ENCODE measurements around the gene PTOV1. TPM values are rescaled to one million over a fixed set of nuclear protein-coding genes. Genes with fewer than 3 reads are reported as not detected.

Gene PTOV1
- total RNA-seq, 1 experiment from 2014 or later: 296 TPM

- H3K27me3 Mint-ChIP-seq (ENCODE audit: low read depth): no peaks in the 10 kb centered on the region
- no peak for TF ChIP-seq EMX1 (CRISPR knock-in tag; IDR thresholded peaks at IDR 0.05)
- no peak for TF ChIP-seq ATF3 (CRISPR knock-in tag; conservative IDR thresholded peaks at IDR 0.05)
- TF ChIP-seq FOXP4 (CRISPR knock-in tag; IDR thresholded peaks at IDR 0.05): no peak
- no peak for TF ChIP-seq FOXJ3 (CRISPR knock-in tag; IDR thresholded peaks at IDR 0.05; ENCODE audit: borderline replicate concordance)
- no peak for TF ChIP-seq E2F5 (CRISPR knock-in tag; IDR thresholded peaks at IDR 0.05)
- no peak overlapping the region for H3K27ac Mint-ChIP-seq
- H3K4me1 Mint-ChIP-seq: no peaks in the 10 kb centered on the region
- ChIA-PET POLR2A (no interaction called here), CTCF (interaction anchor here (0.5 kb wide), 1 partner anchor 134 kb away, joined by 4 read pairs; no protein-coding TSS in a partner anchor)
- peaks cover 16% of the 10 kb centered on the region for H3K36me3 Mint-ChIP-seq
- no peaks in the 10 kb centered on the region for H3K9me3 Mint-ChIP-seq
- ATAC-seq (no peak), DNase-seq (ENCODE audit: low spot score) (no peak)
- H3K4me3 Mint-ChIP-seq: no peak overlapping the region
Observed at GRCh38 chr19:49829721-49830120, 21.2 kb upstream of the PTOV1 start.

GRCh38 chr19:49830766-49831165, 20.2 kb upstream of the PTOV1 start:
- ChIA-PET CTCF (no interaction called here), POLR2A (no interaction called here)
- Mint-ChIP-seq H3K4me3 (no peak overlapping the region), H3K4me1 (no peaks in the 10 kb centered on the region), H3K9me3 (no peaks in the 10 kb centered on the region), H3K27me3 (ENCODE audit: low read depth) (no peaks in the 10 kb centered on the region), H3K27ac (no peak overlapping the region), H3K36me3 (peaks cover 23% of the 10 kb centered on the region)
- TF ChIP-seq FOXJ3 (CRISPR knock-in tag; IDR thresholded peaks at IDR 0.05; ENCODE audit: borderline replicate concordance): no peak
- no peak for TF ChIP-seq ZNF423 (CRISPR knock-in tag; IDR thresholded peaks at IDR 0.05)
- no peak for TF ChIP-seq ZNF512 (CRISPR knock-in tag; IDR thresholded peaks at IDR 0.05; ENCODE audit: borderline replicate concordance)
- TF ChIP-seq MYBL2 (CRISPR knock-in tag; IDR thresholded peaks at IDR 0.05): no peak
- TF ChIP-seq CREM (CRISPR knock-in tag; IDR thresholded peaks at IDR 0.05): no peak
- TF ChIP-seq, protein P1, sequence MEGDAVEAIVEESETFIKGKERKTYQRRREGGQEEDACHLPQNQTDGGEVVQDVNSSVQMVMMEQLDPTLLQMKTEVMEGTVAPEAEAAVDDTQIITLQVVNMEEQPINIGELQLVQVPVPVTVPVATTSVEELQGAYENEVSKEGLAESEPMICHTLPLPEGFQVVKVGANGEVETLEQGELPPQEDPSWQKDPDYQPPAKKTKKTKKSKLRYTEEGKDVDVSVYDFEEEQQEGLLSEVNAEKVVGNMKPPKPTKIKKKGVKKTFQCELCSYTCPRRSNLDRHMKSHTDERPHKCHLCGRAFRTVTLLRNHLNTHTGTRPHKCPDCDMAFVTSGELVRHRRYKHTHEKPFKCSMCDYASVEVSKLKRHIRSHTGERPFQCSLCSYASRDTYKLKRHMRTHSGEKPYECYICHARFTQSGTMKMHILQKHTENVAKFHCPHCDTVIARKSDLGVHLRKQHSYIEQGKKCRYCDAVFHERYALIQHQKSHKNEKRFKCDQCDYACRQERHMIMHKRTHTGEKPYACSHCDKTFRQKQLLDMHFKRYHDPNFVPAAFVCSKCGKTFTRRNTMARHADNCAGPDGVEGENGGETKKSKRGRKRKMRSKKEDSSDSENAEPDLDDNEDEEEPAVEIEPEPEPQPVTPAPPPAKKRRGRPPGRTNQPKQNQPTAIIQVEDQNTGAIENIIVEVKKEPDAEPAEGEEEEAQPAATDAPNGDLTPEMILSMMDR (IDR thresholded peaks at IDR 0.05): no peak
- DNase-seq (ENCODE audit: low spot score) (no peak), ATAC-seq (no peak)

- Mint-ChIP-seq H3K27ac (no peak overlapping the region), H3K4me3 (no peak overlapping the region), H3K4me1 (no peaks in the 10 kb centered on the region), H3K27me3 (ENCODE audit: low read depth) (no peaks in the 10 kb centered on the region), H3K9me3 (no peaks in the 10 kb centered on the region), H3K36me3 (peaks cover 23% of the 10 kb centered on the region)
- CTCF ChIA-PET: no interaction called here
- DNase-seq (ENCODE audit: low spot score) (no peak), ATAC-seq (no peak)
- POLR2A ChIA-PET: no interaction called here
- TF ChIP-seq ZNF512 (CRISPR knock-in tag; IDR thresholded peaks at IDR 0.05; ENCODE audit: borderline replicate concordance) (no peak), ESRRA (CRISPR knock-in tag; IDR thresholded peaks at IDR 0.05; ENCODE audit: borderline replicate concordance) (no peak), PREB (CRISPR knock-in tag; IDR thresholded peaks at IDR 0.05; ENCODE audit: borderline replicate concordance) (no peak), ZNF671 (CRISPR knock-in tag; IDR thresholded peaks at IDR 0.05) (no peak), GABPB1 (CRISPR knock-in tag; IDR thresholded peaks at IDR 0.05) (no peak)
- TF ChIP-seq, protein P2, sequence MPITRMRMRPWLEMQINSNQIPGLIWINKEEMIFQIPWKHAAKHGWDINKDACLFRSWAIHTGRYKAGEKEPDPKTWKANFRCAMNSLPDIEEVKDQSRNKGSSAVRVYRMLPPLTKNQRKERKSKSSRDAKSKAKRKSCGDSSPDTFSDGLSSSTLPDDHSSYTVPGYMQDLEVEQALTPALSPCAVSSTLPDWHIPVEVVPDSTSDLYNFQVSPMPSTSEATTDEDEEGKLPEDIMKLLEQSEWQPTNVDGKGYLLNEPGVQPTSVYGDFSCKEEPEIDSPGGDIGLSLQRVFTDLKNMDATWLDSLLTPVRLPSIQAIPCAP (CRISPR knock-in tag; IDR thresholded peaks at IDR 0.05): no peak
- TF ChIP-seq, protein P1 (IDR thresholded peaks at IDR 0.05): no peak
- TF ChIP-seq, protein P3, sequence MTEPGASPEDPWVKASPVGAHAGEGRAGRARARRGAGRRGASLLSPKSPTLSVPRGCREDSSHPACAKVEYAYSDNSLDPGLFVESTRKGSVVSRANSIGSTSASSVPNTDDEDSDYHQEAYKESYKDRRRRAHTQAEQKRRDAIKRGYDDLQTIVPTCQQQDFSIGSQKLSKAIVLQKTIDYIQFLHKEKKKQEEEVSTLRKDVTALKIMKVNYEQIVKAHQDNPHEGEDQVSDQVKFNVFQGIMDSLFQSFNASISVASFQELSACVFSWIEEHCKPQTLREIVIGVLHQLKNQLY (CRISPR knock-in tag; IDR thresholded peaks at IDR 0.05): no peak
Observed at GRCh38 chr19:49831592-49831991, 19.4 kb upstream of the PTOV1 start.

Measured in WTC11 (cell line).